ENCODE measurements around the gene GALNT18. TPM values are rescaled to one million over a fixed set of nuclear protein-coding genes. Genes with fewer than 3 reads are reported as not detected.

Gene GALNT18
- total RNA-seq, 1 experiment from 2014 or later: 1.7 TPM

DNA sequence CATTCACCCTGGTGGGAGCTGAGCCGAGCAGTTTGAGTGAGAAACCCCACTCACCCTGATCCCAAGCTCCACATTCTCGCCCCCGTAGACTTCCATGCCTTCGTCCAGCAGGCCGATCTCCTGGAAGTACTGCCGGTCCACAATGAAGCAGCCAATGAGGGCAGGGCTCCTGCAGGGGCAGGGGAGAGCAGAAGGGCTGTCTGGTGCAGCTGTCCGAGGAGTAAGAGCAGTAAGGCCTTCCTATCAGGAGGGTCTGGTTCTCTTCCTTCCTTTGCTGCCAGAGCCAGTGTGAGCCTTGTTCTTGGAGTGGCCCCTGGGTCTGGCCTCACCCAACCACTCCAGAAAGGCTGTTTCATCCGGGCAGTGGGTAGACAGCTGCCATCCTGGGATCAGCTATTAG, 249.3 kb downstream of the GALNT18 start:
- Histone ChIP-seq H2BK120ac (ENCODE audit: low read depth, low read length, poor library complexity, severe bottlenecking) (no peak overlapping the region), H2BK5ac (ENCODE audit: insufficient read length, low read length) (no peak overlapping the region), H4K8ac (replicated peaks; ENCODE audit: insufficient read length, low read depth, low read length) (no peak overlapping the region), H4K91ac (ENCODE audit: insufficient read length, low read depth, low read length) (no peak overlapping the region), H2AFZ (ENCODE audit: low read length) (no peak overlapping the region), H3T11ph (ENCODE audit: low read length) (no peak overlapping the region), H3K79me1 (ENCODE audit: insufficient read depth, low read depth, low read length, poor library complexity, severe bottlenecking) (no peaks in the 10 kb centered on the region), H3K23me2 (ENCODE audit: insufficient read length, low read depth, low read length, poor library complexity, severe bottlenecking) (no peaks in the 10 kb centered on the region), H3K9me3 (ENCODE audit: control insufficient read depth, low read depth, low read length) (no peaks in the 10 kb centered on the region), H3K4me1 (ENCODE audit: insufficient read depth, low read length) (no peaks in the 10 kb centered on the region), H4K20me1 (ENCODE audit: control insufficient read depth, insufficient read depth, insufficient read length) (no peaks in the 10 kb centered on the region), H2AK5ac (ENCODE audit: insufficient read length, low read length) (no peak overlapping the region), H3K4me2 (ENCODE audit: insufficient read depth, insufficient read length, low read length) (no peak overlapping the region), H3K56ac (ENCODE audit: insufficient read length, low read depth, low read length) (no peak overlapping the region), H3K14ac (ENCODE audit: insufficient read depth, low read length) (no peak overlapping the region), H3K18ac (ENCODE audit: insufficient read length, low read depth, low read length) (no peak overlapping the region), H4K5ac (ENCODE audit: insufficient read length, low read depth, low read length) (no peak overlapping the region), H2BK15ac (ENCODE audit: low read depth, low read length) (no peak overlapping the region), H3K79me2 (ENCODE audit: insufficient read depth, low read length) (no peaks in the 10 kb centered on the region), H2BK20ac (ENCODE audit: low read depth, low read length, poor library complexity, severe bottlenecking) (no peak overlapping the region), H3K4ac (ENCODE audit: low read depth, low read length) (no peak overlapping the region), H3K27ac (ENCODE audit: insufficient read length, low read depth, low read length) (no peak overlapping the region), H3K27me3 (ENCODE audit: insufficient read depth, low read length) (no peaks in the 10 kb centered on the region), H3K9ac (ENCODE audit: extremely low read depth, insufficient read length, low read length) (no peak overlapping the region), H3K23ac (ENCODE audit: insufficient read length, low read depth, low read length) (no peak overlapping the region), H2BK12ac (ENCODE audit: insufficient read length, low read depth, low read length) (no peak overlapping the region)
- H3K27me3 Mint-ChIP-seq (ENCODE audit: low read depth): peaks cover 55% of the 10 kb centered on the region
- H3K36me3 Mint-ChIP-seq (ENCODE audit: insufficient read depth in 1 of 3, low read depth in 3 of 3): no peaks in the 10 kb centered on the region; a peak in 1 of 7 replicates
- peaks cover 3 to 4% of the 10 kb centered on the region in 2 experiments; a peak in 2 of 5 replicates for H3K9me3 Mint-ChIP-seq
- DNase-seq: no peak
- WGBS (ENCODE audit: extremely low coverage, insufficient read length, low lambda C conversion rate): no CpG with 5 or more reads among the region's 8 CpGs
- TF ChIP-seq, protein P1, sequence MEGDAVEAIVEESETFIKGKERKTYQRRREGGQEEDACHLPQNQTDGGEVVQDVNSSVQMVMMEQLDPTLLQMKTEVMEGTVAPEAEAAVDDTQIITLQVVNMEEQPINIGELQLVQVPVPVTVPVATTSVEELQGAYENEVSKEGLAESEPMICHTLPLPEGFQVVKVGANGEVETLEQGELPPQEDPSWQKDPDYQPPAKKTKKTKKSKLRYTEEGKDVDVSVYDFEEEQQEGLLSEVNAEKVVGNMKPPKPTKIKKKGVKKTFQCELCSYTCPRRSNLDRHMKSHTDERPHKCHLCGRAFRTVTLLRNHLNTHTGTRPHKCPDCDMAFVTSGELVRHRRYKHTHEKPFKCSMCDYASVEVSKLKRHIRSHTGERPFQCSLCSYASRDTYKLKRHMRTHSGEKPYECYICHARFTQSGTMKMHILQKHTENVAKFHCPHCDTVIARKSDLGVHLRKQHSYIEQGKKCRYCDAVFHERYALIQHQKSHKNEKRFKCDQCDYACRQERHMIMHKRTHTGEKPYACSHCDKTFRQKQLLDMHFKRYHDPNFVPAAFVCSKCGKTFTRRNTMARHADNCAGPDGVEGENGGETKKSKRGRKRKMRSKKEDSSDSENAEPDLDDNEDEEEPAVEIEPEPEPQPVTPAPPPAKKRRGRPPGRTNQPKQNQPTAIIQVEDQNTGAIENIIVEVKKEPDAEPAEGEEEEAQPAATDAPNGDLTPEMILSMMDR (conservative IDR thresholded peaks at IDR 0.05): no peak
- no peak overlapping the region for H3K27ac Mint-ChIP-seq
- no peak overlapping the region for H3K4me3 Mint-ChIP-seq
- H3K4me1 Mint-ChIP-seq: peaks cover 30 to 31% of the 10 kb centered on the region in 2 experiments
